ENCODE data around the gene CD34. TPM values are rescaled to one million over a fixed set of nuclear protein-coding genes. Genes with fewer than 3 reads are reported as not detected.

Gene CD34
- total RNA-seq, 1 donor from 2014 or later = 69.6 TPM

DNA sequence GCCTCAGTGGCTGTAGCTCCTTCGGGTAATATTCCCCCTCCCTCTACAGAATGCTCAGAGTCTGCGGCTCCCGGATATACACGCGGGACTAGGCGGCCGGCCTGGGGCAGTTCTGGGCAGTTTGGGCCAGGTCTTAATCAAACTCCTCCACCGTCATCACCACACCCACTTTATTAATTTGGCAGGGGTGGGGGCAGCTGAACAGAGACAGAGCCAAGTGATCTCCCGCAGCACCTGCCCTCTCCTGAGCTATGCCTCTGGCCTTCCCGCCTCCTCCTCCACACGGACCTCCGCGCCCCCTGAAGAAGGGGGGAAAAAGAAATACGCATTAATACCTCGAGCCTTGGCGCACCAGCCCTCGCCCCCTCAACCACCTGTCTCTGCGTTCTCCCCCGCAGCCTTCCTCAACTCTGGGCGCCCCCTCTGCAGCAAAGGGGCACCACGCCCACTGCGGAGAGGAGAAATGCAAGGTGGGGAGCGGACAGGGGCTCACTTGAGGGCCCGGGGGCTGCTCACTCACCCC lies 42.6 kb downstream of the CD34 start:
- no peaks in the 10 kb centered on the region for H3K27me3 ChIP-seq (ENCODE audit: low read depth)
- intact Hi-C loops (cut with micrococcal nuclease) = loop anchor here (5.0 kb wide), 1 partner anchor 41 kb away; no protein-coding TSS in a partner anchor

DNA sequence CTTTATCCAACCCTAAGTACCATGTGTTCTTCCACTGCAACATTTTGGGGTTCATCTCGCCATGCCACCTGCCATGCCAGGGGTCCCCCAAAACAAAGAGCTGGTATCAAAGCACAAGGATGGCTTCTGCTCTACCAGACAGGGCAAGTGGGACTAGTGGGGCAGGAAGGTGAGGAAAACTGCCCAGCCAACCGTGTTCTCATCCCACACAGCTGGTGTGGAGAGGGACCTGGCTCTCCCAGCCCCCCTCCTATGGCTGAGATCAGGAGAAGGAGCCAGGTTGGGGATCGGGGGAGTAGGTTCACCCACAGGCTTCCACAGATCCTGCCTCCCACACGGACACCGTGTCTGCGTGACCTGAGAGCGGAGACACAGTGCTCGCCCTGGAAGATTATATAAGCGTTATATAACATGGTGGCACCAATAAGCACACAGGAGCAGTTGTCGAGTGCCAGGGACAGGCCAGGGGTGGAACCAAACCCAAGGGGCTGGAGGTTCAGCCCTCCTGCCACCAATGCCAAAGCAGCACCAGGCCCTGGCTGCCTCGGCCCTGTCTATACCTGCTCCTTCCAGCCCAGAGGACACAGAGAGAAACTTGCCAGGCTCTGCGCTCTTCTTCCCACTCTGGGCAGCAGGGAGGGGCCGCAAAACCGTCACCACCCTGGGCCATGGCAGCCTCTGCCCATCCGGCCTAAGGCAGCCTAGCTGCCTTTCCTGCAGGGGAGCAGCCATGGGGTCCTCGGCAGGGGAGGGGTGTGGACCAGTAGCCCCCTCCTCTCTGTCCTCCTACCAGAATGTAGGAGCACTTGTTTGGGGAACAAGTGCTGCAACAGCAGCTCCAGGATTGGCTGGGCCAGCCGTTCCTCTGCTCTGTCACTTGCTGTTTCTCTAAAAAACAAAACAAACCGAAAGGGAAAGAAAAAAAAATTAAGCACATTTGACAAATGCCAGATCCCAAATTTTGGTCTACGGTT lies 43.5 kb downstream of the CD34 start:
- Histone ChIP-seq H3K4me1 (peaks cover 76% of the 10 kb centered on the region), H3K27ac (replicated peaks) (peak overlapping the region; percentile 99), H3K27me3 (ENCODE audit: low read depth) (no peaks in the 10 kb centered on the region), H3K4me3 (peak overlapping the region; percentile 89), H3K9me3 (replicated peaks) (no peaks in the 10 kb centered on the region), H3K36me3 (peaks cover 9% of the 10 kb centered on the region)
- intact Hi-C loops (cut with micrococcal nuclease) = loop anchor here (5.0 kb wide), 1 partner anchor 40 kb away; no protein-coding TSS in a partner anchor
- peak; percentile 63 for DNase-seq
- TF ChIP-seq, protein P1, sequence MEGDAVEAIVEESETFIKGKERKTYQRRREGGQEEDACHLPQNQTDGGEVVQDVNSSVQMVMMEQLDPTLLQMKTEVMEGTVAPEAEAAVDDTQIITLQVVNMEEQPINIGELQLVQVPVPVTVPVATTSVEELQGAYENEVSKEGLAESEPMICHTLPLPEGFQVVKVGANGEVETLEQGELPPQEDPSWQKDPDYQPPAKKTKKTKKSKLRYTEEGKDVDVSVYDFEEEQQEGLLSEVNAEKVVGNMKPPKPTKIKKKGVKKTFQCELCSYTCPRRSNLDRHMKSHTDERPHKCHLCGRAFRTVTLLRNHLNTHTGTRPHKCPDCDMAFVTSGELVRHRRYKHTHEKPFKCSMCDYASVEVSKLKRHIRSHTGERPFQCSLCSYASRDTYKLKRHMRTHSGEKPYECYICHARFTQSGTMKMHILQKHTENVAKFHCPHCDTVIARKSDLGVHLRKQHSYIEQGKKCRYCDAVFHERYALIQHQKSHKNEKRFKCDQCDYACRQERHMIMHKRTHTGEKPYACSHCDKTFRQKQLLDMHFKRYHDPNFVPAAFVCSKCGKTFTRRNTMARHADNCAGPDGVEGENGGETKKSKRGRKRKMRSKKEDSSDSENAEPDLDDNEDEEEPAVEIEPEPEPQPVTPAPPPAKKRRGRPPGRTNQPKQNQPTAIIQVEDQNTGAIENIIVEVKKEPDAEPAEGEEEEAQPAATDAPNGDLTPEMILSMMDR (IDR thresholded peaks at IDR 0.05; ENCODE audit: borderline replicate concordance) = no peak

More for the DNA sequence above, 42.6 kb downstream of the CD34 start:
- Histone ChIP-seq H3K27ac (replicated peaks) (peak overlapping the region; percentile 99), H3K36me3 (peaks cover 5% of the 10 kb centered on the region), H3K4me1 (peaks cover 76% of the 10 kb centered on the region), H3K4me3 (peak overlapping the region; percentile 89), H3K9me3 (replicated peaks) (no peaks in the 10 kb centered on the region)
- TF ChIP-seq, protein P1 (IDR thresholded peaks at IDR 0.05; ENCODE audit: borderline replicate concordance) = no peak
- peak; percentile 29 for DNase-seq

- H3K4me1 ChIP-seq = peaks cover 82% of the 10 kb centered on the region
- TF ChIP-seq, protein P1 (IDR thresholded peaks at IDR 0.05; ENCODE audit: borderline replicate concordance) = no peak
- DNase-seq = peak; percentile 45
- H3K4me3 ChIP-seq = peak overlapping the region; percentile 89
- H3K27me3 ChIP-seq (ENCODE audit: low read depth) = no peaks in the 10 kb centered on the region
- peaks cover 14% of the 10 kb centered on the region for H3K36me3 ChIP-seq
- H3K9me3 ChIP-seq (replicated peaks) = no peaks in the 10 kb centered on the region
- intact Hi-C loops (cut with micrococcal nuclease) = loop anchor here (5.0 kb wide), 1 partner anchor 39 kb away; no protein-coding TSS in a partner anchor
- H3K27ac ChIP-seq (replicated peaks) = peak overlapping the region; percentile 99
Measured at GRCh38 chr1:207866471-207867135, 44.3 kb downstream of the CD34 start.

DNA sequence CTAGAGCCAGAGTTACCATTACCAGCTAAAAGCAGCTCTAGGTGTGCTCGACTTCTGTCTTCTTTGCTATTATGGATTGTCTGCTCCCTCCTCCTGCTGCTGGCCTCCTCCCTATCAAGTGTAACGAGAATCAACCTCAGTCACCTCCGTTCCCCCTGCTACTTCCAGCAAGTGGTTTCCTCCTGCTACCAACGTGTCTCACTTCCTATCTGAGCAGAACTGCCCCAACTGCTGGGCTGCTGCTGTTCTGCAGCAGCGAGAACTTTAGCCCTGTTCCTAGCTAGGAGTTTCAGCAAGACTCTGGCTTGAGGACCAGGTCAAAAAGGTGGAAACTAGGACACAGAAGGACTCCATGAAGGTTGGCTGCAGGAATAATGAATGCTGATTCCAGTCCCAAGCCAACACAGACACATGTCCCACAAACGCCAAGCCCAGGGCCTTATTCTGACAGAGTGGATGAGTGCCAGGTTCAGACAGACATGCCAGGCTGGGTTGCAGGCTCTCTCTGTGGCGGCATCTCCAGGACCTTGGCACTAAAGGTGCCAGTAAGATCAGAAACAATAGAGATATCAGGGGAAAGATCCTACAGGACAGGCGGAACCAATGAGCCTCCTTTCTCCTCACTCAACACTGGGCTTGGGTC lies 46.9 kb downstream of the CD34 start:
- Histone ChIP-seq H3K4me1 (peaks cover 92% of the 10 kb centered on the region), H3K27me3 (ENCODE audit: low read depth) (no peaks in the 10 kb centered on the region), H3K27ac (replicated peaks) (peak overlapping the region; percentile 99), H3K4me3 (peak overlapping the region; percentile 16), H3K9me3 (replicated peaks) (no peaks in the 10 kb centered on the region), H3K36me3 (peaks cover 23% of the 10 kb centered on the region)
- no peak for DNase-seq
- intact Hi-C loops (cut with micrococcal nuclease) = no loop called here
- TF ChIP-seq, protein P1 (IDR thresholded peaks at IDR 0.05; ENCODE audit: borderline replicate concordance) = peak; percentile 19
